Liver (tissue), 9 donors: ENCODE measurements around the gene NKAPD1. TPM values are rescaled to one million over a fixed set of nuclear protein-coding genes. Genes with fewer than 3 reads are reported as not detected.

Experiments
- DNase-seq: peaks from one replicate; pipeline ENCODE4 v3.0.0-alpha.2; 2017; ENCODE audit warnings: low spot score
- H3K27ac ChIP-seq, 2 donors: one replicate each; pipeline ENCODE4 v1.7.0; 2013; ENCODE audit warnings: inconsistent platforms in 2 of 2, low read length in 2 of 2, control low read depth in 1 of 2, low read depth in 1 of 2, mild to moderate bottlenecking in 1 of 2
- H3K27me3 ChIP-seq, 4 donors: one replicate each; pipeline versions ENCODE4 v1.6.1 to v1.7.0; 2013; ENCODE audit warnings: low read length in 3 of 4, inconsistent platforms in 1 of 4, mild to moderate bottlenecking in 1 of 4, moderate library complexity in 1 of 4; ENCODE audit not compliant: control insufficient read depth in 4 of 4, insufficient read depth in 4 of 4
- H3K36me3 ChIP-seq, 4 donors: one replicate each; pipeline versions ENCODE4 v1.6.1 to v1.7.0; 2013; ENCODE audit warnings: low read length in 3 of 4, mild to moderate bottlenecking in 3 of 4, low read depth in 1 of 4, moderate library complexity in 1 of 4; ENCODE audit not compliant: control insufficient read depth in 4 of 4, insufficient read depth in 3 of 4
- H3K4me1 ChIP-seq, 4 donors: one replicate each; pipeline versions ENCODE4 v1.6.1 to v1.7.0; 2013; ENCODE audit warnings: low read length in 3 of 4, mild to moderate bottlenecking in 3 of 4, moderate library complexity in 1 of 4; ENCODE audit not compliant: control insufficient read depth in 4 of 4, insufficient read depth in 4 of 4
- H3K4me3 ChIP-seq, 3 donors: one replicate each; pipeline versions ENCODE4 v1.6.1 to v1.7.0; 2013; ENCODE audit warnings: low read length in 3 of 3, control low read depth in 1 of 3, low read depth in 1 of 3, mild to moderate bottlenecking in 1 of 3
- H3K9ac ChIP-seq, 2 donors: one replicate each; pipeline ENCODE4 v1.7.0; 2013; ENCODE audit warnings: low read length in 2 of 2, mild to moderate bottlenecking in 2 of 2, moderate library complexity in 2 of 2, control low read depth in 1 of 2, low read depth in 1 of 2
- H3K9me3 ChIP-seq, 4 donors: one replicate each; pipeline versions ENCODE4 v1.6.1 to v1.7.0; 2013; ENCODE audit warnings: low read length in 3 of 4; ENCODE audit not compliant: control insufficient read depth in 4 of 4
- EGR1 ChIP-seq, 2 donors: IDR thresholded peaks; 2 replicates each; pipeline ENCODE4 v1.6.1; 2016 to 2018; ENCODE audit warnings: antibody characterized with exemption in 2 of 2, low read depth in 2 of 2
- FOXA1 ChIP-seq: IDR thresholded peaks from 2 replicates; pipeline ENCODE4 v1.6.1; 2016; ENCODE audit warnings: antibody characterized with exemption
- GABPA ChIP-seq, 2 donors: IDR thresholded peaks in 1 of 2; conservative IDR thresholded peaks in 1 of 2; 2 replicates each; pipeline ENCODE4 v1.6.1; 2016; ENCODE audit warnings: antibody characterized with exemption in 2 of 2, mild to moderate bottlenecking in 1 of 2, moderate library complexity in 1 of 2
- HNF4G ChIP-seq: IDR thresholded peaks from 2 replicates; pipeline ENCODE4 v1.6.1; 2016; ENCODE audit warnings: antibody characterized with exemption
- JUND ChIP-seq, 2 donors: IDR thresholded peaks; 2 replicates each; pipeline ENCODE4 v1.6.1; 2016; ENCODE audit warnings: antibody characterized with exemption in 2 of 2
- NR2F2 ChIP-seq: IDR thresholded peaks from 2 replicates; pipeline ENCODE4 v1.6.1; 2016; ENCODE audit warnings: antibody characterized with exemption
- RAD21 ChIP-seq, 2 donors: IDR thresholded peaks; 2 replicates each; pipeline ENCODE4 v1.6.1; 2016; ENCODE audit warnings: antibody characterized with exemption in 2 of 2, mild to moderate bottlenecking in 2 of 2
- REST ChIP-seq: IDR thresholded peaks from 2 replicates; pipeline ENCODE4 v1.6.1; 2016; ENCODE audit warnings: antibody characterized with exemption, mild to moderate bottlenecking
- SP1 ChIP-seq: IDR thresholded peaks from 2 replicates; pipeline ENCODE4 v1.6.1; 2018; ENCODE audit warnings: antibody characterized with exemption, mild to moderate bottlenecking
- TAF1 ChIP-seq: conservative IDR thresholded peaks from 2 replicates; pipeline ENCODE4 v1.6.1; 2016; ENCODE audit warnings: antibody characterized with exemption, mild to moderate bottlenecking
- YY1 ChIP-seq: IDR thresholded peaks from 2 replicates; pipeline ENCODE4 v1.6.1; 2016; ENCODE audit warnings: antibody characterized with exemption, mild to moderate bottlenecking
- ZBTB33 ChIP-seq: IDR thresholded peaks from 2 replicates; pipeline ENCODE4 v1.6.1; 2016; ENCODE audit warnings: antibody characterized with exemption
- WGBS: extraction: QIAGEN DNeasy Blood & Tissue Kit; methylation state at CpG from one replicate; pipeline ENCODE4 v1.1.7; 2013; 5-methylcytosine and 5-hydroxymethylcytosine counted together
- polyA plus RNA-seq, 2 donors: library from polyadenylated mRNA; stranded (reverse) in 1 of 2; unstranded in 1 of 2; fragments of 200-250 nt in 1 of 2; fragments of >200 nt in 1 of 2; fragmentation: Nextera tagmentation in 1 of 2; extraction: Ambion mirVana in 1 of 2; gene quantifications; one replicate each; pipeline versions ENCODE4 v1.2.1 to v1.2.3, GENCODE V29; 2013 to 2015
- total RNA-seq, 2 donors: library from RNA; depleted of rRNA; stranded (reverse); fragments of >200 nt; gene quantifications; one replicate each; pipeline ENCODE4 v1.2.3, GENCODE V29; 2014
- TF ChIP-seq, protein P1 (sequence below): fragments of 150-350 bp; IDR thresholded peaks from 2 replicates; pipeline ENCODE4 v1.5.1; 2017; ENCODE audit warnings: improper control_type of control experiment, low read depth, low read length; ENCODE audit not compliant: missing input control
- TF ChIP-seq, protein P2 (sequence below): IDR thresholded peaks from 2 replicates; pipeline ENCODE4 v1.6.1; 2016; ENCODE audit warnings: antibody characterized with exemption
- TF ChIP-seq, protein P3 (sequence below): IDR thresholded peaks from 2 replicates; pipeline ENCODE4 v1.6.1; 2016; ENCODE audit warnings: antibody characterized with exemption
- donor health status: healthy.
- donor health status: healthy.
- donor health status: healthy.
- donor health status: healthy.
- donor health status: healthy.

Gene NKAPD1
- total and polyA plus RNA-seq, 4 donors: 5.3 to 11.2 (median 7.4) TPM

DNA sequence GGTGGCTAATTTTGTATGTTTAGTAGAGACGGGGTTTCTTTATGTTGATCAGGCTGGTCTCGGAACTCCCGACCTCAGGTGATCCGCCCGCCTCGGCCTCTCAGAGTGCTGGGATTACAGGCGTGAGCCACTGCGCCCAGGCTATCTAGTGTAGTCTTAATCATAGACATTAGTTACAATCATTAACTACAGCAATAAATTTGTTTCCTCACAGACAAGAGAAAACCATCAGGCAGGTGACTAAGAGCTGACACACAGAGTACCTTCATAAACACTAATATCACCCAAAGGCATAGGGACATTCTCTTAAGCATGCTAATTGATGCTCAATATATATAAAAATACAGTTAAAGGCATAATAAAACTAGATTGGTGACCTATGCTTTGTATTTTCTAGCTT, 32.0 kb downstream of the NKAPD1 start:
- DNase-seq: no peak

More for the DNA sequence above, 32.0 kb downstream of the NKAPD1 start:
- H3K4me1 ChIP-seq: no peaks in the 10 kb centered on the region
- no peaks in the 10 kb centered on the region for H3K27me3 ChIP-seq
- no peak overlapping the region for H3K4me3 ChIP-seq
- H3K9me3 ChIP-seq: no peaks in the 10 kb centered on the region
- no peak overlapping the region for H3K9ac ChIP-seq
- no peak for TF ChIP-seq TAF1
- TF ChIP-seq FOXA1: no peak
- TF ChIP-seq JUND (IDR thresholded peaks at IDR 0.05): no peak
- TF ChIP-seq, protein P1, sequence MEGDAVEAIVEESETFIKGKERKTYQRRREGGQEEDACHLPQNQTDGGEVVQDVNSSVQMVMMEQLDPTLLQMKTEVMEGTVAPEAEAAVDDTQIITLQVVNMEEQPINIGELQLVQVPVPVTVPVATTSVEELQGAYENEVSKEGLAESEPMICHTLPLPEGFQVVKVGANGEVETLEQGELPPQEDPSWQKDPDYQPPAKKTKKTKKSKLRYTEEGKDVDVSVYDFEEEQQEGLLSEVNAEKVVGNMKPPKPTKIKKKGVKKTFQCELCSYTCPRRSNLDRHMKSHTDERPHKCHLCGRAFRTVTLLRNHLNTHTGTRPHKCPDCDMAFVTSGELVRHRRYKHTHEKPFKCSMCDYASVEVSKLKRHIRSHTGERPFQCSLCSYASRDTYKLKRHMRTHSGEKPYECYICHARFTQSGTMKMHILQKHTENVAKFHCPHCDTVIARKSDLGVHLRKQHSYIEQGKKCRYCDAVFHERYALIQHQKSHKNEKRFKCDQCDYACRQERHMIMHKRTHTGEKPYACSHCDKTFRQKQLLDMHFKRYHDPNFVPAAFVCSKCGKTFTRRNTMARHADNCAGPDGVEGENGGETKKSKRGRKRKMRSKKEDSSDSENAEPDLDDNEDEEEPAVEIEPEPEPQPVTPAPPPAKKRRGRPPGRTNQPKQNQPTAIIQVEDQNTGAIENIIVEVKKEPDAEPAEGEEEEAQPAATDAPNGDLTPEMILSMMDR: no peak
- TF ChIP-seq HNF4G: no peak
- no peak for TF ChIP-seq EGR1 (IDR thresholded peaks at IDR 0.05; ENCODE audit: low read depth in 2 of 2)
- TF ChIP-seq, protein P2, sequence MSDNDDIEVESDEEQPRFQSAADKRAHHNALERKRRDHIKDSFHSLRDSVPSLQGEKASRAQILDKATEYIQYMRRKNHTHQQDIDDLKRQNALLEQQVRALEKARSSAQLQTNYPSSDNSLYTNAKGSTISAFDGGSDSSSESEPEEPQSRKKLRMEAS: no peak
- TF ChIP-seq RAD21 (IDR thresholded peaks at IDR 0.05): no peak
- TF ChIP-seq NR2F2: no peak
- no peak for TF ChIP-seq GABPA (IDR thresholded peaks at IDR 0.05 in 1 of 2, conservative IDR thresholded peaks at IDR 0.05 in 1 of 2)
- no peak for TF ChIP-seq YY1
- TF ChIP-seq SP1: no peak
- TF ChIP-seq ZBTB33: no peak
- TF ChIP-seq REST: no peak
- TF ChIP-seq, protein P3, sequence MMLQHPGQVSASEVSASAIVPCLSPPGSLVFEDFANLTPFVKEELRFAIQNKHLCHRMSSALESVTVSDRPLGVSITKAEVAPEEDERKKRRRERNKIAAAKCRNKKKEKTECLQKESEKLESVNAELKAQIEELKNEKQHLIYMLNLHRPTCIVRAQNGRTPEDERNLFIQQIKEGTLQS: no peak
- WGBS: 97% methylated on average over 8 of the region's 8 CpGs
- H3K27ac ChIP-seq: no peak overlapping the region
- peaks cover 0 to 2% (median 0%) of the 10 kb centered on the region in 4 donors for H3K36me3 ChIP-seq
